HepG2 (cell line): Measurements from ENCODE around the gene TTLL8. TPM values are rescaled to one million over a fixed set of nuclear protein-coding genes. Genes with fewer than 3 reads are reported as not detected.

Experiments
- CREM ChIP-seq, 2 experiments: sonication (generic) in 1 of 2; formaldehyde crosslinking in 1 of 2; IDR thresholded peaks; 2 replicates each; pipeline versions ENCODE4 v1.4.0 to v1.6.1; 2016 to 2020; ENCODE audit warnings: antibody characterized with exemption in 1 of 2, mild to moderate bottlenecking in 1 of 2, missing genetic modification reagents in 1 of 2
- FOSL2 ChIP-seq: sonication (generic); formaldehyde crosslinking; IDR thresholded peaks from 2 replicates; pipeline ENCODE4 v1.4.0; 2020; ENCODE audit warnings: missing genetic modification reagents
- FOXA3 ChIP-seq: IDR thresholded peaks from 2 replicates; pipeline ENCODE4 v1.6.1; 2016; ENCODE audit warnings: missing genetic modification reagents, missing compliant biosample characterization
- GLMP ChIP-seq: sonication (generic); formaldehyde crosslinking; IDR thresholded peaks from 2 replicates; pipeline ENCODE4 v1.9.0; 2021; ENCODE audit warnings: missing genetic modification reagents, mild to moderate bottlenecking, borderline replicate concordance
- HNRNPLL ChIP-seq: fragments of 200-400 bp; formaldehyde crosslinking; IDR thresholded peaks from 2 replicates; pipeline ENCODE4 v1.6.1; 2017; ENCODE audit warnings: mild to moderate bottlenecking, low read depth, low read length; ENCODE audit not compliant: poor library complexity, severe bottlenecking
- JUNB ChIP-seq: sonication (generic); formaldehyde crosslinking; IDR thresholded peaks from 2 replicates; pipeline ENCODE4 v1.8.0; 2022; ENCODE audit warnings: missing genetic modification reagents, mild to moderate bottlenecking, borderline replicate concordance
- KAT7 ChIP-seq: IDR thresholded peaks from 2 replicates; pipeline ENCODE4 v1.6.1; 2018; ENCODE audit warnings: borderline replicate concordance, missing compliant biosample characterization
- KDM2A ChIP-seq: sonication (generic); formaldehyde crosslinking; IDR thresholded peaks from 2 replicates; pipeline ENCODE4 v1.4.0; 2020; ENCODE audit warnings: low read depth, missing genetic modification reagents, borderline replicate concordance
- NFIB ChIP-seq: sonication (generic); formaldehyde crosslinking; IDR thresholded peaks from 2 replicates; pipeline ENCODE4 v1.9.0; 2021; ENCODE audit warnings: missing genetic modification reagents, mild to moderate bottlenecking, borderline replicate concordance
- POLR2G ChIP-seq: fragments of 200-400 bp; formaldehyde crosslinking; IDR thresholded peaks from 2 replicates; pipeline ENCODE4 v1.6.1; 2018; ENCODE audit warnings: mild to moderate bottlenecking, low read depth, low read length, moderate library complexity
- PRDM4 ChIP-seq: sonication (generic); formaldehyde crosslinking; IDR thresholded peaks from 2 replicates; pipeline ENCODE4 v1.9.0; 2021; ENCODE audit warnings: missing genetic modification reagents, borderline replicate concordance
- RARG ChIP-seq: sonication (generic); formaldehyde crosslinking; IDR thresholded peaks from 2 replicates; pipeline ENCODE4 v1.4.0; 2020; ENCODE audit warnings: low read depth, mild to moderate bottlenecking, missing genetic modification reagents
- REST ChIP-seq, 2 experiments: IDR thresholded peaks; 2 replicates each; pipeline ENCODE4 v1.6.1; 2011 to 2012; ENCODE audit warnings: low read length in 2 of 2, borderline replicate concordance in 1 of 2, low read depth in 1 of 2, mild to moderate bottlenecking in 1 of 2, moderate library complexity in 1 of 2
- SALL2 ChIP-seq: sonication (generic); formaldehyde crosslinking; IDR thresholded peaks from 2 replicates; pipeline ENCODE4 v1.8.1; 2023; ENCODE audit warnings: mild to moderate bottlenecking, missing genetic modification reagents, inconsistent platforms
- SMAD3 ChIP-seq: sonication (generic); formaldehyde crosslinking; IDR thresholded peaks from 2 replicates; pipeline ENCODE4 v1.4.0; 2020; ENCODE audit warnings: missing genetic modification reagents
- TRAFD1 ChIP-seq: sonication (generic); formaldehyde crosslinking; IDR thresholded peaks from 2 replicates; pipeline ENCODE4 v1.5.1; 2020; ENCODE audit warnings: missing genetic modification reagents, mild to moderate bottlenecking, borderline replicate concordance
- ZBTB42 ChIP-seq: sonication (generic); formaldehyde crosslinking; IDR thresholded peaks from 2 replicates; pipeline ENCODE4 v1.5.0; 2020; ENCODE audit warnings: mild to moderate bottlenecking, missing genetic modification reagents
- ZNF329 ChIP-seq: sonication (generic); formaldehyde crosslinking; IDR thresholded peaks from 2 replicates; pipeline ENCODE4 v1.9.0; 2021; ENCODE audit warnings: low read depth, mild to moderate bottlenecking, missing genetic modification reagents
- ZNF383 ChIP-seq: sonication (generic); formaldehyde crosslinking; IDR thresholded peaks from 2 replicates; pipeline ENCODE4 v1.4.0; 2020; ENCODE audit warnings: missing genetic modification reagents, mild to moderate bottlenecking, borderline replicate concordance
- ZNF580 ChIP-seq: IDR thresholded peaks from 2 replicates; pipeline ENCODE4 v1.6.1; 2016; ENCODE audit warnings: low read depth, borderline replicate concordance
- ZNF878 ChIP-seq: sonication (generic); formaldehyde crosslinking; IDR thresholded peaks from 2 replicates; pipeline ENCODE4 v1.8.1; 2023; ENCODE audit warnings: mild to moderate bottlenecking, missing genetic modification reagents, moderate library complexity
- polyA plus RNA-seq, 8 experiments: library from polyadenylated mRNA; depleted of rRNA in 3 of 8; stranded (reverse) in 7 of 8; unstranded in 1 of 8; fragments of >200 nt; fragmentation: Illumina TruSeq in 4 of 8; extraction: Trizol in 4 of 8; gene quantifications; 2 replicates each; pipeline versions ENCODE4 v1.2.1 to v1.2.3, GENCODE V29; 2011 to 2016; ENCODE audit warnings: low read depth in 4 of 8, missing spikeins in 1 of 8, mixed read lengths in 1 of 8; ENCODE audit not compliant: insufficient read depth in 1 of 8
- total RNA-seq, 5 experiments: library from RNA; depleted of rRNA; stranded (reverse); fragments of >200 nt; fragmentation: Illumina TruSeq; extraction: Trizol; gene quantifications; 2 replicates each; pipeline ENCODE4 v1.2.3, GENCODE V29; 2016; ENCODE audit warnings: low read depth in 1 of 5

TTLL8 gene
- total and polyA plus RNA-seq, 2 of the 13 experiments (the other 11 are each of a cell fraction or from before 2014, with no cell fraction given): not detected

- no peak for TF ChIP-seq REST (IDR thresholded peaks at IDR 0.05; ENCODE audit: borderline replicate concordance in 1 of 2, low read depth in 1 of 2, low read length in 2 of 2)
- TF ChIP-seq KDM2A (CRISPR knock-in tag): peak; percentile 53
- no peak for TF ChIP-seq RARG (CRISPR knock-in tag)
- peak; percentile 60; the same call in 1 of the 2 replicates for TF ChIP-seq JUNB (CRISPR knock-in tag)
- TF ChIP-seq CREM (IDR thresholded peaks at IDR 0.05): no peak
- TF ChIP-seq CREM (CRISPR knock-in tag; IDR thresholded peaks at IDR 0.05): no peak
- TF ChIP-seq NFIB: no peak
- no peak for TF ChIP-seq TRAFD1 (CRISPR knock-in tag)
- TF ChIP-seq FOXA3 (CRISPR knock-in tag): peak; percentile 71
- TF ChIP-seq KAT7 (CRISPR knock-in tag): no peak
- peak; percentile 39; the same call in 1 of the 2 replicates for TF ChIP-seq SMAD3
- no peak for TF ChIP-seq POLR2G
- no peak for TF ChIP-seq HNRNPLL
- TF ChIP-seq SALL2 (CRISPR knock-in tag): no peak
- TF ChIP-seq ZNF580 (CRISPR knock-in tag): peak; percentile 78; the same call in 1 of the 2 replicates
- no peak for TF ChIP-seq ZNF383 (CRISPR knock-in tag)
- TF ChIP-seq ZNF329: peak; percentile 80; the same call in 1 of the 2 replicates
- TF ChIP-seq ZBTB42 (CRISPR knock-in tag): no peak
- TF ChIP-seq PRDM4: no peak
- TF ChIP-seq GLMP (CRISPR knock-in tag): no peak
- TF ChIP-seq FOSL2 (CRISPR knock-in tag): peak; percentile 49
- peak; percentile 88 for TF ChIP-seq ZNF878
These were observed 44.8 kb upstream of the TTLL8 start (continued) for GRCh38 chr22:50102946-50103345.
